PC-3 (cell line): ENCODE data around the gene GALNT18. TPM values are rescaled to one million over a fixed set of nuclear protein-coding genes. Genes with fewer than 3 reads are reported as not detected.
"Not testable (repeated sequence)": the region's sequence is repeated elsewhere in the genome, so short reads cannot be mapped to it uniquely, and the experiment has no call there.

Experiments used
- ATAC-seq: fragments of 200-7000 bp; cut with Tn5 transposase; 2 replicates; pipeline ENCODE4 v1.9.1; 2020; ENCODE audit warnings: mild to moderate bottlenecking, moderate library complexity
- BruUV-seq: library from RNA; stranded (reverse); fragments of 400-500 nt; replicated peaks from 2 replicates; lab custom pipeline; 2021; lab: Mats Ljungman, UMichigan
- CTCF ChIA-PET: fragments of 300-600 bp; sonication (Branson Sonifier 250); formaldehyde crosslinking; loops from one replicate; lab custom pipeline; 2022; ENCODE audit warnings: antibody characterized with exemption; lab: Charles Lee
- POLR2A ChIA-PET: fragments of 300-600 bp; sonication (Branson Sonifier 250); formaldehyde crosslinking; loops from one replicate; lab custom pipeline; 2022; ENCODE audit warnings: antibody characterized with exemption; ENCODE audit not compliant: unreplicated experiment; lab: Charles Lee
- DNase-seq: peaks from one replicate; pipeline ENCODE4 v3.0.0-alpha.2; 2015
- H2AFZ ChIP-seq: fragments of 300-600 bp; sonication (generic); 2 replicates; pipeline ENCODE4 v1.6.0; 2016; ENCODE audit warnings: antibody characterized with exemption, low read length
- H3F3A ChIP-seq: fragments of 300-600 bp; sonication (generic); one replicate; pipeline ENCODE4 v1.6.0; 2017; ENCODE audit warnings: antibody characterized with exemption, low read length, control low read depth, mild to moderate bottlenecking; ENCODE audit not compliant: unreplicated experiment
- H3K27ac ChIP-seq: fragments of 300-600 bp; sonication (generic); 2 replicates; pipeline ENCODE4 v1.5.1; 2016; ENCODE audit warnings: mild to moderate bottlenecking, low read length
- H3K27me3 ChIP-seq: fragments of 300-600 bp; sonication (generic); 2 replicates; pipeline ENCODE4 v1.6.1; 2016; ENCODE audit warnings: low read length, mixed read lengths
- H3K36me3 ChIP-seq: fragments of 300-600 bp; sonication (generic); 2 replicates; pipeline ENCODE4 v1.6.1; 2016; ENCODE audit warnings: low read depth, mixed run types, low read length, mixed read lengths
- H3K4me1 ChIP-seq: fragments of 300-600 bp; sonication (generic); 2 replicates; pipeline ENCODE4 v1.5.1; 2016; ENCODE audit warnings: low read length; ENCODE audit not compliant: insufficient read depth
- H3K4me2 ChIP-seq: fragments of 300-600 bp; sonication (generic); 2 replicates; pipeline ENCODE4 v1.6.0; 2016; ENCODE audit warnings: low read length
- H3K4me3 ChIP-seq: fragments of 300-600 bp; sonication (generic); 2 replicates; pipeline ENCODE4 v1.5.1; 2016; ENCODE audit warnings: mild to moderate bottlenecking, low read length, mixed read lengths
- H3K79me2 ChIP-seq: fragments of 300-600 bp; sonication (generic); 2 replicates; pipeline ENCODE4 v1.6.1; 2017; ENCODE audit warnings: low read length, mixed read lengths
- H3K9ac ChIP-seq: fragments of 300-600 bp; sonication (generic); 2 replicates; pipeline ENCODE4 v1.6.0; 2016; ENCODE audit warnings: mild to moderate bottlenecking, low read length
- H3K9me2 ChIP-seq: fragments of 300-600 bp; sonication (generic); replicated peaks from 2 replicates; pipeline ENCODE4 v1.6.1; 2016; ENCODE audit warnings: mixed run types, low read length, mixed read lengths
- H3K9me3 ChIP-seq: fragments of 300-600 bp; sonication (generic); 2 replicates; pipeline ENCODE4 v1.6.1; 2016; ENCODE audit warnings: low read length, mixed read lengths
- H4K20me1 ChIP-seq: fragments of 300-600 bp; sonication (generic); 2 replicates; pipeline ENCODE4 v1.6.1; 2016; ENCODE audit warnings: low read length, mixed read lengths
- CTCF ChIP-seq: fragments of 300-600 bp; sonication (generic); conservative IDR thresholded peaks from 2 replicates; pipeline ENCODE4 v1.5.1; 2017; ENCODE audit warnings: antibody characterized with exemption, low read depth, mild to moderate bottlenecking, low read length
- EZH2 ChIP-seq: fragments of 300-600 bp; sonication (generic); IDR thresholded peaks from one replicate; pipeline ENCODE4 v1.6.1; 2017; ENCODE audit warnings: antibody characterized with exemption, mild to moderate bottlenecking, low read length; ENCODE audit not compliant: unreplicated experiment
- EZH2phosphoT487 ChIP-seq: fragments of 300-600 bp; sonication (generic); IDR thresholded peaks from 2 replicates; pipeline ENCODE4 v1.6.1; 2018; ENCODE audit warnings: mild to moderate bottlenecking, antibody characterized with exemption, low read length, borderline replicate concordance
- intact Hi-C: fragments of 100-400 bp; cut with micrococcal nuclease; formaldehyde crosslinking; loops from 2 replicates; pipeline ENCODE4 v1.9.0; 2023
- total RNA-seq: library from RNA; depleted of rRNA; stranded (reverse); fragments of >200 nt; gene quantifications from 2 replicates; pipeline ENCODE4 v1.2.3, GENCODE V29; 2014

The GALNT18 gene
- total RNA-seq, 1 experiment from 2014 or later: 34.5 TPM

- ChIA-PET POLR2A (no interaction called here), CTCF (no interaction called here)
- H3K9me3 ChIP-seq: no peaks in the 10 kb centered on the region
- peaks cover 15% of the 10 kb centered on the region for H3K4me1 ChIP-seq
- BruUV-seq: no TSS peak
- no peak overlapping the region for H3K4me2 ChIP-seq
- TF ChIP-seq EZH2: no peak
- TF ChIP-seq EZH2phosphoT487: no peak
- TF ChIP-seq CTCF: no peak
- H3K36me3 ChIP-seq: no peaks in the 10 kb centered on the region
- no peak overlapping the region for H3K4me3 ChIP-seq
- H3K79me2 ChIP-seq: no peaks in the 10 kb centered on the region
- no peaks in the 10 kb centered on the region for H3K9me2 ChIP-seq
- no peaks in the 10 kb centered on the region for H3F3A ChIP-seq
- peak; percentile 46 for ATAC-seq
- H3K27ac ChIP-seq: no peak overlapping the region
- H3K27me3 ChIP-seq: no peaks in the 10 kb centered on the region
- H3K9ac ChIP-seq: no peak overlapping the region
- peak; percentile 51 for DNase-seq
- intact Hi-C loops: no loop called here
- no peaks in the 10 kb centered on the region for H4K20me1 ChIP-seq
- no peak overlapping the region for H2AFZ ChIP-seq
Measured at GRCh38 chr11:11450744-11451362, 171.0 kb downstream of the GALNT18 start.

DNA sequence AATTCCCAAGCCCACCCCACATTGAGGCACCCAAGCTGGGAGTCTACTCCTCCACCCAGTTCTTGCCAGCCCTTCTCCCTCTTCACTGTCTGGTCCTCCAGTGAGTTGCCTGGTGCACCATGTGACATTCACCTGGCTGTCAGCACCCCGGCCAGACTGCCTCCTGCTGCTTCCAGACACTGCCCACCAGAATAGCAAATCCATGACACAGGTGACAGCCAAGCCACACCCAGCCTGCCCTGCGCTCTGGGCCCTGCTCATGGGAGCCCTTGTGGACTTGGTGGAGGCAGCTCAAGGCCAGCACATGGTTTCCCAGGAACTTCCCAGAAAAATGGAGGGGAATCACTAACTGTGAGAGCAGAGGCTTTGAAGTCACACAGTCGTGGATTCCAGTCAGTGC lies 172.5 kb downstream of the GALNT18 start:
- no peaks in the 10 kb centered on the region for H4K20me1 ChIP-seq
- H3K4me2 ChIP-seq: no peak overlapping the region
- peaks cover 15% of the 10 kb centered on the region for H3K4me1 ChIP-seq
- H2AFZ ChIP-seq: no peak overlapping the region
- ChIA-PET CTCF (no interaction called here), POLR2A (no interaction called here)
- H3K79me2 ChIP-seq: no peaks in the 10 kb centered on the region
- no peaks in the 10 kb centered on the region for H3K27me3 ChIP-seq
- H3K36me3 ChIP-seq: no peaks in the 10 kb centered on the region
- no peak overlapping the region for H3K4me3 ChIP-seq
- H3K9ac ChIP-seq: no peak overlapping the region
- H3F3A ChIP-seq: no peaks in the 10 kb centered on the region
- H3K9me3 ChIP-seq: no peaks in the 10 kb centered on the region
- DNase-seq (no peak), ATAC-seq (no peak)
- BruUV-seq: no TSS peak
- intact Hi-C loops: no loop called here
- H3K27ac ChIP-seq: no peak overlapping the region
- no peaks in the 10 kb centered on the region for H3K9me2 ChIP-seq
- TF ChIP-seq CTCF (no peak), EZH2 (no peak), EZH2phosphoT487 (no peak)

- Histone ChIP-seq H2AFZ (no peak overlapping the region), H3K4me3 (no peak overlapping the region), H4K20me1 (no peaks in the 10 kb centered on the region), H3K9me3 (no peaks in the 10 kb centered on the region), H3K9me2 (no peaks in the 10 kb centered on the region), H3K27me3 (no peaks in the 10 kb centered on the region), H3K27ac (no peak overlapping the region), H3K79me2 (no peaks in the 10 kb centered on the region), H3F3A (no peaks in the 10 kb centered on the region), H3K36me3 (no peaks in the 10 kb centered on the region), H3K4me2 (no peak overlapping the region), H3K9ac (no peak overlapping the region), H3K4me1 (peaks cover 15% of the 10 kb centered on the region)
- no peak for ATAC-seq
- ChIA-PET POLR2A (no interaction called here), CTCF (no interaction called here)
- intact Hi-C loops: no loop called here
- no TSS peak for BruUV-seq
- no peak for DNase-seq
- no peak for TF ChIP-seq CTCF
- TF ChIP-seq EZH2: no peak
- no peak for TF ChIP-seq EZH2phosphoT487
Measured at GRCh38 chr11:11448626-11449025, 173.2 kb downstream of the GALNT18 start.

- H3F3A ChIP-seq, H3K27ac ChIP-seq, BruUV-seq, H3K36me3 ChIP-seq, H3K9me2 ChIP-seq, H3K4me2 ChIP-seq, H3K4me3 ChIP-seq, H3K9ac ChIP-seq, DNase-seq, H2AFZ ChIP-seq, ATAC-seq, H3K79me2 ChIP-seq, intact Hi-C loops, POLR2A ChIA-PET, H4K20me1 ChIP-seq, H3K27me3 ChIP-seq, H3K9me3 ChIP-seq, CTCF ChIA-PET: not testable (repeated sequence)
- H3K4me1 ChIP-seq: peaks cover 15% of the 10 kb centered on the region
Measured at GRCh38 chr11:11447601-11448000, 174.2 kb downstream of the GALNT18 start.
